Stomach smooth muscle (tissue), 2 donors: Measurements from ENCODE around the gene SGIP1.

Experiments used
- H3K27ac ChIP-seq: one replicate; pipeline ENCODE4 v1.7.0; 2013; ENCODE audit warnings: mild to moderate bottlenecking, low read length, inconsistent platforms
- H3K27me3 ChIP-seq, 2 donors: one replicate each; pipeline ENCODE4 v1.7.0; 2013; ENCODE audit warnings: low read length in 2 of 2; ENCODE audit not compliant: insufficient read depth in 2 of 2, control insufficient read depth in 1 of 2
- H3K36me3 ChIP-seq, 2 donors: one replicate each; pipeline ENCODE4 v1.7.0; 2013; ENCODE audit warnings: low read length in 2 of 2; ENCODE audit not compliant: control insufficient read depth in 2 of 2, insufficient read depth in 2 of 2
- H3K4me1 ChIP-seq: one replicate; pipeline ENCODE4 v1.7.0; 2013; ENCODE audit warnings: low read length; ENCODE audit not compliant: control insufficient read depth, insufficient read depth
- H3K4me3 ChIP-seq, 2 donors: one replicate each; pipeline ENCODE4 v1.7.0; 2013; ENCODE audit warnings: low read length in 2 of 2
- H3K9ac ChIP-seq, 2 donors: one replicate each; pipeline ENCODE4 v1.7.0; 2013; ENCODE audit warnings: low read length in 2 of 2, mild to moderate bottlenecking in 1 of 2
- H3K9me3 ChIP-seq, 2 donors: one replicate each; pipeline ENCODE4 v1.7.0; 2013; ENCODE audit warnings: low read length in 2 of 2; ENCODE audit not compliant: control insufficient read depth in 2 of 2
- donor health status: healthy.
- donor health status: Pancreatic carcinoma.

Gene SGIP1

DNA sequence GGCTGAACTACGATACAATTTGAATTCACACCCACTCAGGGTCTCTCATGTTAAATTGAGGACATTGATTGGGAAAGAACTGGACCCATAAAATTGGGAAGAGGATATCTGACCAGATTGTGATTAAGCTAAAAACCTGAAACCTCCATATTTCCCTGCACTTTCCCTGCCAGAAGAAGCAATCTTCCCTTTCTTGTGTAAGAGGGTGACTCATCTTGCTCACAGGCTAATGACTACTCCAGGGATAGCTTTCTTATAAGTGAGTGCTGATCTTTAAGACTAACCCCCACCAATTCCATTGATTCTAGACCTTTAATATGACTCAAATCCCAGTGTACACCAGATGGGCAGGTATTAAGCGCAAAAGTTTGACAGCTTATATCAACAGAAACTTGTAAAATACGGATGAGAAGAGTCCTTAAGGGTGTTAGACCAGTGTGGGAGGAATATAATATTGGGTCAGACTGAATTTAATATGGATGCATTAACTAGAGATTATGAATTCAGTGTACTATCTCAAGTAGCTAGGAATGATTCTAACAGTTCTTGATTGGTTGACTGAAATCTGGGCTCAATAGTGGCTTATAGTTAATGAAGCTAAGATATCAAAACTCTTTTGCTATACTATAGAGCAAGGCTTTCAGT, 12.1 kb upstream of the SGIP1 start:
- no peaks in the 10 kb centered on the region for H3K36me3 ChIP-seq
- no peak overlapping the region for H3K9ac ChIP-seq
- H3K27me3 ChIP-seq = no peaks in the 10 kb centered on the region
- H3K9me3 ChIP-seq = no peaks in the 10 kb centered on the region
- no peak overlapping the region for H3K27ac ChIP-seq
- no peak overlapping the region for H3K4me3 ChIP-seq
- no peaks in the 10 kb centered on the region for H3K4me1 ChIP-seq

DNA sequence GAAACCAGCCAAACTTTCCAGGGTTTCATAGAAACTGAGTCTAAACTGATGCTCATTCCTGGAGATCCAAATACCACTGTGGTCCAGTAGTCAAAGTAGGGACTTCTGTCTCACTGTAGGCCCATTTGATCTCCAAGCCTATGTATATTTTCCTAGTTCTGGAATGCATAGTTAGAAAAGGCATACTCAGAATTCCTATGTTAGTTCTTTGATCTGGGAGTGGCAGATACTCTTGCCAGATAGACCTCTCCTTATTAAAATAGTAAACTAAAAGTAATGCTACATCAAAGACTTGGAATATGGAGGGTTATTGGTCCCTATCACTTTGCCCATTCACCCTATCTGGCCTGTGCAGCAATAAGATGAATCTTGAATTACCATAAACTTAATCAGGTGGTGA, 10.4 kb upstream of the SGIP1 start:
- Histone ChIP-seq H3K36me3 (no peaks in the 10 kb centered on the region), H3K9ac (no peak overlapping the region), H3K9me3 (no peaks in the 10 kb centered on the region), H3K27ac (no peak overlapping the region), H3K4me3 (no peak overlapping the region), H3K27me3 (no peaks in the 10 kb centered on the region), H3K4me1 (no peaks in the 10 kb centered on the region)

DNA sequence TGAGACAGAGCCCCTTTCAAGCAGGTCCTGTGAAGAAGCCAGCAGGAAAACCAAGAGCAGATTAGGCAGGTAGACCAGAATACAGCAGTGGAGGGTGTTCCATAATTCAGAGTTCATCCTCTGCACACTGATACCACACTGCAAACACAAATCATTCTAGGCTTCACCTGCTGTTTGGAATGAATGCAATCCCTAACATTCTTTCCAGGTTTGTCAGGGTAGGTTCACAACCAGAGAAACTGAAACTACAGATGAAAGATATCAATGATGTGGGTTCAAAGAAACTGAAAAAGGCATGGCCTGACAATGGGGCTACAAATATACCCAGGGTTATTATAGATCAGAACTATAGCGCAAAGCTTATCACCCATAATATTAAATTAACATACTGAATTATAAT, 8.9 kb upstream of the SGIP1 start:
- Histone ChIP-seq H3K9me3 (no peaks in the 10 kb centered on the region), H3K9ac (no peak overlapping the region)

DNA sequence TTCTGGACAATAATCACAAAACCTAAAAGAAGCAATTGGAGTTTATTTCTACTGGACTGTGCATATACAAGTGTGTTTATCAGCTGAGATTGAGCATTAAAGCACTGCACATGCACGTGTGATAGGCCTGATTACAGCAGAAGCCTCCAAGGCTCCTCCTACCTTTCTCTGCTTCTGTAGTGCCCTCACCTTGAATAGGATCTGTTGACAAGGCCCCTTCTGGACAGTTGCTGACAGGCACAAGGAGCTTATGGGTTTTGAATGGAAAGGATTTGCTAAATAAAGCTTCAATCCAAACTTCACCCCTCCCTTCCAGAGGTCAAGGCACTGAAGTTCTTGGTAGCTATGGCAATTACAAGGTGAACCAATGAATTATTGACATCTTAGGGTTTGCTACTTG, 7.9 kb upstream of the SGIP1 start:
- Histone ChIP-seq H3K27ac (no peak overlapping the region), H3K4me3 (no peak overlapping the region), H3K9me3 (no peaks in the 10 kb centered on the region), H3K4me1 (no peaks in the 10 kb centered on the region), H3K9ac (no peak overlapping the region), H3K36me3 (no peaks in the 10 kb centered on the region), H3K27me3 (no peaks in the 10 kb centered on the region)

More for the DNA sequence above, 8.9 kb upstream of the SGIP1 start:
- Histone ChIP-seq H3K36me3 (no peaks in the 10 kb centered on the region), H3K4me1 (no peaks in the 10 kb centered on the region), H3K27me3 (no peaks in the 10 kb centered on the region), H3K4me3 (no peak overlapping the region), H3K27ac (no peak overlapping the region)

DNA sequence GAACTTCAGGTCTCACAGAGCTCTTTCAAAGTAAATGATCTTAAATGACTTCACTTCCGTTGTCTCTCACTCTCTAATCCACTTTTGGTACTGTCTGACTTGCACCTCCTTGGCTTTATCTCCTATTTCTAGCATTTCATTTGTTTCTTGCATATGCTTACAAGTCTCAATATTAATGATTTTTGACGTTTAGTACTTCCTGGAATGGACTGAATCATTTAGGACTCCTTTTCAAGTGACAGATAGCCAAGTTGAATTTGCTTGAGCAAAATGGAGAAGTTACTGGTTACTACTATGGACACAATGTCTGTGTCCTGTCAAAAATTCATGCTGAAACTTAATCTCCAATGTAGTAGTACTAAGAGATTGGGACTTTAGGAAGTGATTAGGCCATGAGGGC, 7.0 kb upstream of the SGIP1 start:
- Histone ChIP-seq H3K9me3 (no peaks in the 10 kb centered on the region), H3K36me3 (no peaks in the 10 kb centered on the region), H3K27me3 (no peaks in the 10 kb centered on the region), H3K4me3 (no peak overlapping the region), H3K9ac (no peak overlapping the region), H3K4me1 (no peaks in the 10 kb centered on the region), H3K27ac (no peak overlapping the region)

DNA sequence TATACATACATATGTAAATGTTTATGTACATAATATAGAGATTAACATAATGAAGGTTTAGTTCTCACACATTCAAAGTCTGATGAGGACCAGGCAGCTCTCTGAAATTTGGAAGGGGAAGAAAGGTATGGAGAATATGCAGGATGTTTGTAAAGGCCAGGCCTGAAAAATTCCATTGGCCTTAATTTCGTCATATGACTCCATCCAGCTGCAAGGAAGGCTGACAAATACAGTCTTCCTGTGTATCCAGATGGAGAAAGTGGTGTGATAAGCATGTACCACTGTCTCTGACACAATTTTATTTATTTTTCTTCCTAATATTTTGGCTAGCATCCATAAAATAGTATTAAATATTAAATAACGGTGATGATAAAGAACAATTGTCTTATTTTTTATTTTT, 6.3 kb upstream of the SGIP1 start:
- no peaks in the 10 kb centered on the region for H3K36me3 ChIP-seq
- H3K4me1 ChIP-seq = peaks cover under 1% of the 10 kb centered on the region
- no peak overlapping the region for H3K9ac ChIP-seq
- no peaks in the 10 kb centered on the region for H3K9me3 ChIP-seq
- no peaks in the 10 kb centered on the region for H3K27me3 ChIP-seq
- H3K4me3 ChIP-seq = no peak overlapping the region
- no peak overlapping the region for H3K27ac ChIP-seq

DNA sequence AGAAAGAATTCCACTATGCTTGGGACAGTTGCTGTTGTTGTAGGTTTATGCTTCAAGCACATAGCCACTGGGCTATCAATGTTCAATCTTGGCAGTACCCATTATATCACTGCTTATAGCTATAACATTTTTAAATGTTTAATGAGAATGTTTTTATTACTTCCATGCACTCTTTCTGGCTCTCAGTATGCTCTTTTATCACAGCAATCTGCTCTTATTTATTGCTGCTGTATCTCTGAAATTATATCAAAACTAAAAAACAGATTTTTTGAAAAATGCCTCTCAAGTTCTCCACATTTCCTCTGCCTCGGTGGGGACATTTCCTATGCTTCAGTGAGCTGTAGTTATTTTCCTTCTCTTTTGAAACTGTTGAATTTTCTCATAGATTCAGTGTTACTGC, 5.4 kb upstream of the SGIP1 start:
- Histone ChIP-seq H3K36me3 (no peaks in the 10 kb centered on the region), H3K27ac (no peak overlapping the region), H3K4me3 (no peak overlapping the region), H3K9me3 (no peaks in the 10 kb centered on the region), H3K9ac (no peak overlapping the region), H3K4me1 (peaks cover 3% of the 10 kb centered on the region), H3K27me3 (no peaks in the 10 kb centered on the region)

DNA sequence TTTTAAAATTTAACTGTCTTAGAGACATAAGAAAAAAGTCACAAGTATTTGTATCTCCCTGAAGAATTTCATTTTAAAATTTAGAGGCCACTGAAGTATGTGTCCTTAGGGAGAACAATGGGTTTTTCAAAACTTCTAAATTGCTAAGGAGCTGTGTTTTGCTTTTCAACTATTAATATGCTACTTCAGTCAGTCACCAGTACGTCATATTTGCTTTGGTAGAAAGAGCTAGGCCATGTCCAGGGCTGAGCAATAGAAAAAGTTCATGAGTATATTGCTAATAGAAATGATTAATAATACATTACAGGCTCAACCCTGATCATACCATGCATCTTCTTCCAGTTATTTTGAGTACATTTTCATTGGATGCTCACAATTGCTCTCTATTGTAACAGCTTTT, 1.7 kb upstream of the SGIP1 start:
- H3K4me3 ChIP-seq = no peak overlapping the region
- H3K9me3 ChIP-seq = no peaks in the 10 kb centered on the region
- H3K9ac ChIP-seq = no peak overlapping the region
- peaks cover 6% of the 10 kb centered on the region for H3K4me1 ChIP-seq
- H3K27ac ChIP-seq = no peak overlapping the region
- H3K27me3 ChIP-seq = no peaks in the 10 kb centered on the region
- H3K36me3 ChIP-seq = no peaks in the 10 kb centered on the region

DNA sequence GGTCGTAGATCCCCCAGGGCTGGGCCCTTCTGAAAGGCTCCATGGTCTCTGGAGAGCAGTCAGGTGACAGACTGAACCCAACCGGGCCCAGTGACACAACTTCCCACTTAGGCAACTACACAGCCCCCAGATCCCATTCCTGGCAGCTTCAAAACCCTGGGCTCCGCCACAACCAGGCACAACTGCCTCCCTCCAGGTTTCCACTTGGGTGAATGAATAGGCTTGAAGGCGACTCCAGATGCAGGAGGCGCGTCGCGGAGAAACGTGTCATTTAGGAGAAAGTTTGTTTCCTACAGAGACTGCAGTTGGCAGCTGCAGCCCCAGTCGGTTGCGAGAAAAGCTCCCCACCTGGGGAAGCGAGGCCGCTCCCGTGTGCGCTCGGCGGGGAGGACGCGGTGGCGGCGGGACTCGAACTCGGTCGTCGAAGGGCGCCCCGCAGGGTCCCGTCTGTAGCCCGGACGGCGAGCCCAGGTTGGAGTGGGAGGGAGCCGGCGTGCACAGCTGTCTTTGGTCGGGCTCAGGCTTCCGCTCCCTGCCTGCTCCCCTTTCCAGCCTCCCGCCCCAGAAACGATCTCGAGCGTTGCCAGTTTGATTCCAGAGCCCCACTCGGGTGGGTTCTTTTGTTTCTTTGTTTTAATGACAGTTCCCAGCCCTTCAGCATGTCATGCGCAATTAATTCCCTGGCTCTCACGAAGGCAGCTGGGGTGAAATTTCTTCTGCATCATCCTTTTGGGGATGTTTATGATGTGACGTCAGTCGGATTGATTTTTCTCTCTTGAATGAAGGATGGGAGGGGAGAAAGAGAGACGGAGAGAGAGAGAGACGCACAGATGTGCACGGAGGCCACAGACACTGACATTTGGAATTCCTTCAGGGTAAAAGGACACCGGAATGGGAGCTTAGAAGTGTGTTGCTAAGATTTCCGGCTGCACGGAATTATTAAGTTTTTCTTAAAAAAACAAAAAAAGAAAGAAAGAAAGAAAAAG, 862 bp upstream of the SGIP1 start:
- Histone ChIP-seq H3K27me3 (no peaks in the 10 kb centered on the region), H3K27ac (peak overlapping the region; percentile 56), H3K4me3 (peak overlapping the region; percentile 72 to 76), H3K9ac (peak overlapping the region; percentile 67 to 71), H3K9me3 (no peaks in the 10 kb centered on the region), H3K36me3 (no peaks in the 10 kb centered on the region), H3K4me1 (peaks cover 6% of the 10 kb centered on the region)

DNA sequence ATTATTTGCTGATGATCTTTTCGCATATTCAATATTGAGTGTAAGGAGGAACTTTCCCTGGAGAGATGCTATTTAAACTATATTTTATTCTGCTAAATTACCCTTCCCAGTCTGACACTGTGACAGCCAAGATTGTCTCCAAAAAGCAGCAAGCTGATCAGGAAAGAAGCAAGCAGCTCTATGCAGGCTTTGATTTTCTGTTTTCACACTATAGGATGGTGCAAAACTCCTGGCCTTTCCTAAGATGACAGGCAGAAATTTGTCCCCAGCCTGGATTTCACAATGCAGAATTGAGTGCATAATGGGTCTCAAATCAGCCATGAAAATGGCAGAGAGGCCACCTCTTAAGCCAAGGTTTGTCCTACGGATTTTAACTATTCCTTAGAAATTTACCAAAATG, 1.1 kb downstream of the SGIP1 start:
- Histone ChIP-seq H3K36me3 (no peaks in the 10 kb centered on the region), H3K27me3 (no peaks in the 10 kb centered on the region), H3K4me1 (peaks cover 6% of the 10 kb centered on the region), H3K4me3 (peak overlapping the region in 1 of 2 donors; percentile 9), H3K9me3 (no peaks in the 10 kb centered on the region), H3K27ac (no peak overlapping the region), H3K9ac (no peak overlapping the region)

DNA sequence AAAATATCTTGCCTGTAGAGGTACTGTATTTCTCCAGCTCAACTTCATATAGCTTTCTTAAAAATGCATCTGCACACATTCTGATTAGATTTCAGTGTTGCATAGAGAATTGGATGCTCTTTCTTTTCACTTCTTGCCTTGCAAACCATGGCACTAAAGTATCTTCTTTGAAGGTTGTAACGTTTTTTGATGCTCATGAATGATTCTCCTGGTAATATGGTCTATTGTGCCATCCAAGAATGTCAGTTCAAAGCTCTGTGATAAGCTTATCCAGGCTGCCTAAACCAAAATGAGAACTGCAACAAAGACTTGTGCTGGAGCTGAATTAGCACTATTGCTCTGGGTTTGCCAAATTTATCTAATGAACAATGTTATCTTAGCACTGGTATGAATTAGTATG, 1.9 kb downstream of the SGIP1 start:
- H3K4me3 ChIP-seq = no peak overlapping the region
- H3K36me3 ChIP-seq = no peaks in the 10 kb centered on the region
- no peak overlapping the region for H3K9ac ChIP-seq
- H3K4me1 ChIP-seq = peaks cover 6% of the 10 kb centered on the region
- no peak overlapping the region for H3K27ac ChIP-seq
- no peaks in the 10 kb centered on the region for H3K27me3 ChIP-seq
- no peaks in the 10 kb centered on the region for H3K9me3 ChIP-seq
